HG03354 (cell line): ENCODE results near the gene CPXM2.

Source experiments
- ATAC-seq: cut with Tn5 transposase; IDR thresholded peaks from one replicate; pipeline ENCODE4 v1.9.1; 2021; ENCODE audit warnings: mild to moderate bottlenecking; ENCODE audit not compliant: unreplicated experiment, poor library complexity, severe bottlenecking

CPXM2 gene

DNA sequence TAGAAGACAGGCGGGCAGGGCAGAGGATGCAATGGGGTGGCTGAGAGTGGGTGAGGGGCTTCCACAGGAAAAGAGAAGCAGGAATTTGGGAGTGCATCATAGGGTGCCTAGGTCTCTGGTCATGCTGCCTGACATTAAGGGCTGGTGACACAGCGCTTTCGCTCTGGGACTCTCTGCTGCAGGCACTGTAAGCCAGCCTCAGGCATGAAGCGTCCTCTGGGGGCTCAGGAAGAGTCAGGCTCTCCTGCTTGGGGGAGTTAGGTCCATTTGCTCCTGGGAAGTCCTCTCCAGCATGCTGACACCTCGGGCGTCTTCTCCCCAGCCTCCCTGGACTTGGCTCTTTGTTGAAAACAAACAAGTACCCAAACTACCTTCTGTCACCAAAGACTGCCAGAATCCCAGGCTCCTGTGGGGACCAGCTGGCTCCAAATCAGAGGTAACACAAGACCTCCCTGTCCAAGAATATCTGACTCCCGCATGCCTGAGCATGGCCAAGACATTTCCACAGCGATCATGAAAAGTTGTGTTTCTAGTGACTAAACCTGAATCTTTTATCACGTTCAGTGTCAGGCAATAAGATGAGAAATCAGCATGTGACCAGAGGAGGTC is 170.1 kb downstream of the CPXM2 start:
- no peak for ATAC-seq

- ATAC-seq: no peak
Measured at GRCh38 chr10:123720536-123720935, 171.1 kb downstream of the CPXM2 start.

- no peak for ATAC-seq
Measured at GRCh38 chr10:123718544-123719060, 173.0 kb downstream of the CPXM2 start.

- ATAC-seq: no peak
Measured at GRCh38 chr10:123717336-123717735, 174.3 kb downstream of the CPXM2 start.

- ATAC-seq: no peak
Measured at GRCh38 chr10:123715546-123715945, 176.1 kb downstream of the CPXM2 start.

- ATAC-seq: no peak
Measured at GRCh38 chr10:123706236-123706635, 185.4 kb downstream of the CPXM2 start.

GRCh38 chr10:123704812-123705211 is 186.8 kb downstream of the CPXM2 start:
- ATAC-seq: no peak

DNA sequence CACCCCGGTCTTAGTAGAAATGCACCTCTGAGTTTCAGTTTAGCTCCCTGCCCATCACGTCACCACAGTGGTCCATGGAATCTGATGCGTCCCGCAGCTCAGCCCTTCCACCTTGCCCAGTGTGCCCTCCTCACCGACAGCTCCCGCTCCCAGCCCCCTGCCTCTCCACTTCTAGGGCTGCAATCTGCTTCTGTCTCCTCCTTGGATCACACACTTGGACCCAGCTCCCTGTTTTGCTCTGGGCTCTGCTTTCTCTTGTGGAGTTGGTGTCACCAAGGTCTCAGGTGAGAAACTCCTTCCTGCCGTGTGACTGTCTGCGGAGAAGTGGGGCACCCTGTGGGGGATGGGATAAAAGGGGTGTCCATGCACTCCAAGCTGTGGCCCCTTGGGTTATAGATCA is 187.5 kb downstream of the CPXM2 start:
- no peak for ATAC-seq

DNA sequence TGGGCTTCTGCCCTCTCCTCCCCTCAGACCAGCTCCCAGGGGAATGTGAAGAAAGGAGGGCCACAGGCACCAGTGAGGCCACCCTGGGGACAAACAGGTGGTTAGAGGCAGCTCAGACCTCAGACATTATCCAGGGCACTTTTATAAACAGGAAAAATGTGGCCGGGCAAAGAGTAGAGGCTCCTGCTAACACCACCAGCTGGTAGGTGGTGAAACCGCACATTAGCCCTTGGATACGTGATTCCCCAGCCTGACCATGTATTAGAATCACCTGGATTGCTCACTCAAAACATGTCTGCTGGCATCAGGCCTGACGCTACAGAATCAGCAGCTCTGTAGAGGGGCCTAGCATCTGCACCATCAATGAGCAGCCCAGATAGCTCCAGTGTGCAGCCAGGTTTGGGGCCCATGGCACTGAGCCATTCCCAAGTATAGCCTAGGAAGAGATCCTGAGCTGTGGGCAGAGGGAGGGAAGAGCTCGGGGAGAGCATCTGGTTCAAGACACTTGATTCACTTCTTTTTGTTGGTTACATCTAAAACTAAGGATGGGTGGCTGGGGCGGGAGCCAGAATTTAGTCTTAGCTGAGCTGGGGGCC is 188.3 kb downstream of the CPXM2 start:
- no peak for ATAC-seq
